ENCODE measurements around the gene SMG6.
A peak's percentile ranks its signal among the peaks of the same experiment; 100 is the strongest.
"Not testable (repeated sequence)": the region's sequence is repeated elsewhere in the genome, so short reads cannot be mapped to it uniquely, and the experiment has no call there.

Gene SMG6

GRCh38 chr17:2227025-2227699 is 76.4 kb downstream of the SMG6 start:
- no peak for DNase-seq

- DNase-seq = no peak
These were observed 80.0 kb downstream of the SMG6 start for GRCh38 chr17:2223617-2223927.

GRCh38 chr17:2222901-2223616 is 80.5 kb downstream of the SMG6 start:
- DNase-seq = no peak

- DNase-seq = no peak
These were observed 81.3 kb downstream of the SMG6 start for GRCh38 chr17:2222301-2222700.

DNA sequence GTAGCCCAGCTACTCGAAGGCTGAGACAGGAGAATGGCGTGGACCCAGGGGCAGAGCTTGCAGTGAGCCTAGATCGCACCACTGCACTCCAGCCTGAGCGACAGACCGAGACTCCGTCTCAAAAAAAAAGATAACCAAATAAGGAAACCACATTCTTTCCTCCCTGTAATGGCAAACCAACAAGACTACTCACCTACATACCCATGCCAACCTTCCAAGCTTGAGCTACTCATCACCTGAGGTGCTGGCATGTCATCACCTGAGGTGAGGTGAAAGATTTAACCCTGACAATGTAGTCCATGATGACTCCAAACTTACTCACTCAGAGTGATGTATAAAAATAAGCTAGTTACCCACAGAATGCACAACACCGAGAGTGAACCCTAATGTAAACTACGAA is 85.2 kb downstream of the SMG6 start:
- no peak for DNase-seq

DNA sequence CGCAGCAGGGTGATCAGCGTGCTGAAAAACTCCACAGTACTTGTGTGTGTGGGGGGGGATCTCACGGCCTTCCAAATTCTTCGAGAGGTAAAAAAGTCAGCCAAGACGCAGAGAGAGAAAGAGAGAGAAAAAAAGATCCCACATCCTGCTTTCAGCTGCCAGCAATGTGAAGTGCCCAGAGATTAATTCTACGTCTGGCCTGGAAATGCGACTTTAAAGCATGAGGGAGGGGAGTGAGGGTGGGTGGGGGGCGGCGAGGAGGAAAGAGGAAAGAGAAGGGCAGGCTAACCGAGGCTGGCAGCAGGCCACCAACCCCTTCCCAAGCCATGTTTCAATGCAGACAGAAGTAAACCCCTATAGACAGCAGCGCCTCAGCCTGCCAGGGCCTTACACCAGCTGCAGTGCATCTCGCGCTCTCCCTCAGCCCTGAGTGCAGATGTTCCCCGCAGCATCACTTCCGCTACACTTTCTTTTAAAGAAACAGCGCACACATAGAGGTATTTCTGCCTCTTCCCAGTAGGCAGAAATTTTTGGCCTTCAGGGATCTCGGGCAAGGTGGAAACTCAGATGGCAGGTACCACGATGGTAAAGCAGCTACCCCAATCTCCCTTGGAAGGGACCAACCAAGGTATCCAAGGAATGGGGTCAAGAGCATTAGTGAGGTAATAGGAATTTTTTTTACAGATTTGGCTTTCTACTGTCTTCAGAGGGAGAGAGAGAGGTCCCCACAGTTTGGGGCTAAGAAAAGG is 87.8 kb downstream of the SMG6 start:
- DNase-seq = peak; percentile 46 to 64 (median 63)

DNA sequence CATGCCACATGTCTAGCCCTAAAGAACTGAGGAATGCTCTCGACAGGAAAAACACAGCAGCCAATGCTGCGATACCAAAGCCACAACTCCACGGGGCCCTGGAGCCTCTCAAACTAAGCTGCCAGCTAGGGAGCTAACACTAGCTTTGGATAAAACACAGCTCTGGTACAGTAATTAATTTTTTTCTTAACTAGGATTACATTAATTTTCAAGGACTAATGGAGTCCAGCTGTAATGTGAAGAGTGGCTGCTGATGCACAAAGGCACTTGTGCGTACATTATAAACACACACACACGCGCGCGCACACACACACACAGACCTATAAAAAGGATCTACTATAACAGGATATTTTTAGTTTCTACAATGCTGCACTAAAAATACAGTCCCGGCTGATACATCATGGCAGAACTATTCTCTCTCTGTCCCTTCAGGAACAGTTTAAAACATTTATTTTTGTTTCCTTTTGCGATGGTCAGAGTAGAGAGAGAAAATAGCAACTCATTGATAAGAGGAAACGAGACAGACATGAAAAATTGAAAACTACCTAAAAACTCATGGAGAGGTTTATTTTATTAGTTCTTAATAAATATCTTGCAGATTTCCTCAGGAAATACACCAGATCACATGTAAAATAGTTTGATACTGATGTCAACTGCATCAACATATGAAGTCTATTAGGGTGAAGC is 88.5 kb downstream of the SMG6 start:
- DNase-seq = no peak

GRCh38 chr17:2214047-2214928 is 89.3 kb downstream of the SMG6 start:
- peak; percentile 77 to 81 (median 78) for DNase-seq

- no peak for DNase-seq
These were observed 90.2 kb downstream of the SMG6 start for GRCh38 chr17:2213291-2213960.

- DNase-seq = no peak
These were observed 91.1 kb downstream of the SMG6 start for GRCh38 chr17:2212400-2212981.

- no peak for DNase-seq
These were observed 91.8 kb downstream of the SMG6 start for GRCh38 chr17:2211661-2212399.

DNA sequence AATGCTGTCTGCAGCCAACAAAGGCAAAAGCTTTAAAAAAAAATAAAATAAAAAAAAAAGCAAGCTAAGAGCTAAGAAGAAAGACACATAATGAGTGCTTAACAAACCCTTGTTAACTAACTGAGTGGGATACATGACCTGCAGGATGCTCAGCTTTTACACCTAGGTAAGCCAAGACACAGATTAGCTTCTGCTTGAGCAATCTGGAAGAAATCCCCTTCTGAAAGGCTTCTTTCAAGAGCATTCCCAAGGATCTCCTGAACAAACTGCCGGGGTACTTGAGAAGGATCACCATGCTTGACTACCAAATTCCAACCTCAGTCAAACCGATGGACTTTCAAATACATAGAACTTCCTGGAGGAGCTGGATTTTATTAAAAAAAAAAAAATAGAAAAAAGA is 92.9 kb downstream of the SMG6 start:
- DNase-seq = no peak

DNA sequence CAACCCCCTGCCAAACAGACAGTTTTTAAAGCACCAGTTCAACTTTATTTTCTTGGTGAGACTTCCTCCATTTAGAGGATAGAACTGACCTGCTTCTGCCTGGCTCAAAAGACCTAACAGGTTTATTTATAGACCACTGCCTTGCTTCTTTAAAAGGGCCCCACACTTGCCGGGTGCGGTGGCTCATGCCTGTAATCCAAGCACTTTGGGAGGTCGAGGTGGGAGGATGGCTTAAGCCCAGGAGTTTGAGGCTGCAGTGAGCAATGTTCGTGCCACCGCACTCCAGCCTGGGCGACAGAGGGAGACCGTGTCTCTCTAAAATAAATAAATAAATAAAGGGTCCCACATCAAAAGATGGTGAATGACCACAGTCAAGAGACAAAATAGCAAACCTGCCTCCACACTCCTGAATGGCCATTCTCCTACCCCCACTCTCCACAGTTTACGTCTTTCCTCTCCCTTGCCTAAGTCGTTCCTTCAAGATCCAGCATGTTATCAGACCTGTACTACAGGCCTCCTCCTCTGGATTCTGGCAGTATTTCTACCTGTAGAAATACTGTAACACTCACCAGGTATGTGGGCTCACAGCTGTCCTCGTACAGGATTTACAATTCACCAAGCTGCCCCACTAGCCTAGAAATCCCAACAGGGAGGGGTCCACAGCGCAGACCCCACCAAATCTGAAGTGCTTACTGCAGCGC is 95.6 kb downstream of the SMG6 start:
- no peak for DNase-seq

DNA sequence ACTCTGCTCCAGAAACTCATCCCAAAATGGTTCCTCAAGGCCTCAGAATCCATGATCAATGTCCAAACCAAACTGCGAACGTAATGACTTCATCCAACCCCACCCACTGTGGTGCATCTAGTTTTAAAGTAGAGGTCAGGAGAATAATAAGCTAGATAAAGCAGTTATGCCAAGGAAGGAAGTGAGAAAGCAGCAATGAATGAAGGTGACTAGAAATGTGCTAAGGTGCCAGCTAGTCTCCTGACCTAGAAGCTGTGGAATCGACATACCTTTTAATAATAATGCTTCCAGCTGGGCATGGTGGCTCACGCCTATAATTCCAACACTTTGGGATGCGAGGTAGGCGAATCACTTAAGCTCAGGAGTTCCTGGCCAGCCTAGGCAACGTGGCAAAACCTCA is 99.2 kb downstream of the SMG6 start:
- DNase-seq = no peak

DNA sequence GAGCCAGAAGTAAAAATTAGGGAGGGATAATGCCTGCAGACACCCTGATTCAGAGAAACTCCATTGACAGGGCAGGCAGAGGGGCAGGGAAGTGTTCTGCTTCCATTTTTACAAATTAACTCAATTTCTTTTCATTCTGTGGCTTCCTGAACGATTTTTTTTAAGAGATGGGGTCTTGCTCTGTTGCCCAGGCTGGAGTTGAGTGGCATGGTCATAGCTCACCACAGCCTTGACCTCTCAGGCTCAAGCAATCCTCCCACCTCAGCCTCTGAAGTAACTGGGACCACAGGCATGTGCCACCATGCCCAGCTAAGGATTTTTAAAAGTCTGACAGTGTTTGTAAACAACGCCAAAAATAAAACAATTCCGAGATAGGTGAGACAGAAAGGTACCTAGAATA is 99.8 kb downstream of the SMG6 start:
- no peak for DNase-seq

- DNase-seq = no peak
These were observed 100.5 kb downstream of the SMG6 start for GRCh38 chr17:2202996-2203575.

GRCh38 chr17:2202302-2202995 is 101.1 kb downstream of the SMG6 start:
- DNase-seq = no peak

GRCh38 chr17:2199386-2199785 is 104.2 kb downstream of the SMG6 start:
- not testable (repeated sequence) for DNase-seq

GRCh38 chr17:2198927-2199326 is 104.7 kb downstream of the SMG6 start:
- no peak for DNase-seq

Data from suppressor macrophage treated with lipopolysaccharide for 1 hour (primary cell).